Adipocyte (in vitro differentiated cells): ENCODE measurements around the gene HACD3.

Experiments
- DNase-seq: peaks from one replicate; pipeline ENCODE4 v3.0.0-alpha.2; 2015; ENCODE audit warnings: low read depth
- H3K27me3 ChIP-seq: replicated peaks from 2 replicates; pipeline ENCODE4 v1.7.0; 2013; ENCODE audit warnings: mild to moderate bottlenecking, low read length, moderate library complexity; ENCODE audit not compliant: control insufficient read depth, insufficient read depth
- H3K36me3 ChIP-seq: 2 replicates; pipeline ENCODE4 v1.7.0; 2013; ENCODE audit warnings: low read length, mild to moderate bottlenecking, moderate library complexity; ENCODE audit not compliant: control insufficient read depth, insufficient read depth, severe bottlenecking
- H3K4me1 ChIP-seq: 2 replicates; pipeline ENCODE4 v1.7.0; 2013; ENCODE audit warnings: mild to moderate bottlenecking, low read length, moderate library complexity; ENCODE audit not compliant: control insufficient read depth, insufficient read depth
- H3K4me3 ChIP-seq: 2 replicates; pipeline ENCODE4 v1.7.0; 2013; ENCODE audit warnings: mild to moderate bottlenecking, low read length, moderate library complexity
- H3K9ac ChIP-seq: 2 replicates; pipeline ENCODE4 v1.7.0; 2013; ENCODE audit warnings: mild to moderate bottlenecking, low read length, moderate library complexity
- H3K9me3 ChIP-seq: 2 replicates; pipeline ENCODE4 v1.7.0; 2013; ENCODE audit warnings: mild to moderate bottlenecking, low read length, moderate library complexity; ENCODE audit not compliant: control insufficient read depth

The HACD3 gene

DNA sequence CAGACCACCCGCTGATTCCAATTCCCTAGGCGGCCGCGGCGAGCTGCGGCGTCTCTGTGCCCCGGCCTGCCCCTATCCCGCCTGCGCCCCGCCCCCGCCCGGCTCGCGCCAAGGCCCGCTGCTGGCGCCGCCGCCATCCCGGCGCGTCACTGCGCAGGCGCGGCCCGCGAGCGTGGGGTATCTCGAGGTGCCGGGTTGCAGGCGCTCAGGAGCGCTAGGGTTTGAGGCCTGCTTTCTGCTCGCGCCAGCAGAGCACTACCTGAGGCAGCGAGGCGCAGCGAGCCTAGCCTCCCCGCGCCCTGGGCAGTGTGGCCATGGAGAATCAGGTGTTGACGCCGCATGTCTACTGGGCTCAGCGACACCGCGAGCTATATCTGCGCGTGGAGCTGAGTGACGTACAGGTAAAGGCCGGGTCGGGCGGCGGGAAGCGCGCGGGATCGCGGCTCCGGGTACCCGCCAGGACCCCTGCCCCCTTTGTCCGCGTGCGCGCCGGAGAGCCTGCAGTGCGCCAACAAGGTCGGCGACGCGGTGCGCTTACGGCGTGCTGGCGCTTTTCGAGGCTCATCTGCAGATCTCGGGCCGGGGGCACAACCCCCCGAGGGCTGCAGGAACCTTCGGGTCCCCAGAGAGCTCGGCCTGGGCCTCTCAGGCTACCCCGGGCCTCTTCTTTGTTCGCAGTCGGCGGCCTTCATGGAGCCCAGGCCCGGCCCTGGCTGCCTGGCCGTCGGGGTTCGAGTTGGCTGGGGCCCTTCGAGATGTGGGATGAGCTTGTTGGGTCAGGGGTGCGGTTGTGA is at the start of gene HACD3:
Gene HACD3, plus strand, starts transcription at position 146 of the 794 bp plus-strand sequence. Its CDS starts 169 bp downstream, at position 315.
- Histone ChIP-seq H3K27me3 (no peaks in the 10 kb centered on the region), H3K4me1 (peaks cover 15% of the 10 kb centered on the region), H3K9ac (peak within 1 kb of the TSS; percentile 90), H3K36me3 (no peaks in the 10 kb centered on the region), H3K4me3 (peak within 1 kb of the TSS; percentile 93), H3K9me3 (no peaks in the 10 kb centered on the region)
- DNase-seq, result peak; percentile 93

GRCh38 chr15:65484876-65485275 is 45.4 kb upstream of the HACD3 start:
- Histone ChIP-seq H3K27me3 (no peaks in the 10 kb centered on the region), H3K4me3 (no peak overlapping the region), H3K36me3 (peaks cover 77% of the 10 kb centered on the region), H3K9me3 (no peaks in the 10 kb centered on the region), H3K4me1 (no peaks in the 10 kb centered on the region), H3K9ac (no peak overlapping the region)
- DNase-seq, result no peak

GRCh38 chr15:65494076-65494475 is 36.2 kb upstream of the HACD3 start:
- H3K4me3 ChIP-seq, result no peak overlapping the region
- H3K4me1 ChIP-seq, result peaks cover 2% of the 10 kb centered on the region
- no peak for DNase-seq
- peaks cover 60% of the 10 kb centered on the region for H3K36me3 ChIP-seq
- no peaks in the 10 kb centered on the region for H3K27me3 ChIP-seq
- no peaks in the 10 kb centered on the region for H3K9me3 ChIP-seq
- H3K9ac ChIP-seq, result no peak overlapping the region

DNA sequence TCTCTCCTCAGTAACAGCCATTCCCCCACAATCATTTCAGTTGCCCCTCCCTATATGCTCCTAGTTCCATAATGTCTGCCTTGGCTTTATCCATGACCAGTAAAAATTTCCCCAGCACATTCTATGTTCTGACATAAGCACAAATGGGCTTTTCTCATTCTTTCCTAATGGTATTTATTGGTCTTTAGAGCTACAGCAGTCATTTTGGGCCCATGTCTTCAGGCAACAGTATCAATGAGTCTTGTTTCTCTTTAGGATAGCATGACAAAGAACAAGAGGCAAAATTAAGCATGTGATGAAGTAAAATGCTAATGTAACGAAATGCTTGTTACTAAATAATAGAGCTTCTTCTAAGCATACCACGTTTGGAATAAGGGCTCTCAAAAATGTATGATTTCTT is 20.9 kb upstream of the HACD3 start:
- DNase-seq, result no peak
- no peaks in the 10 kb centered on the region for H3K27me3 ChIP-seq
- H3K4me3 ChIP-seq, result no peak overlapping the region
- no peaks in the 10 kb centered on the region for H3K9me3 ChIP-seq
- no peak overlapping the region for H3K9ac ChIP-seq
- H3K36me3 ChIP-seq, result peaks cover 55% of the 10 kb centered on the region
- peaks cover 25% of the 10 kb centered on the region for H3K4me1 ChIP-seq

- no peaks in the 10 kb centered on the region for H3K27me3 ChIP-seq
- H3K4me1 ChIP-seq, result peaks cover 39% of the 10 kb centered on the region
- peak overlapping the region; percentile 41 for H3K9ac ChIP-seq
- H3K9me3 ChIP-seq, result no peaks in the 10 kb centered on the region
- no peak for DNase-seq
- H3K4me3 ChIP-seq, result peak overlapping the region; percentile 72
- H3K36me3 ChIP-seq, result peaks cover 41% of the 10 kb centered on the region
Measured at GRCh38 chr15:65512189-65512588, 18.1 kb upstream of the HACD3 start.

- H3K9ac ChIP-seq, result peak overlapping the region; percentile 63
- peaks cover 38% of the 10 kb centered on the region for H3K36me3 ChIP-seq
- peaks cover 39% of the 10 kb centered on the region for H3K4me1 ChIP-seq
- H3K27me3 ChIP-seq, result no peaks in the 10 kb centered on the region
- no peak for DNase-seq
- peak overlapping the region; percentile 72 for H3K4me3 ChIP-seq
- no peaks in the 10 kb centered on the region for H3K9me3 ChIP-seq
Measured at GRCh38 chr15:65512807-65513416, 17.4 kb upstream of the HACD3 start.

DNA sequence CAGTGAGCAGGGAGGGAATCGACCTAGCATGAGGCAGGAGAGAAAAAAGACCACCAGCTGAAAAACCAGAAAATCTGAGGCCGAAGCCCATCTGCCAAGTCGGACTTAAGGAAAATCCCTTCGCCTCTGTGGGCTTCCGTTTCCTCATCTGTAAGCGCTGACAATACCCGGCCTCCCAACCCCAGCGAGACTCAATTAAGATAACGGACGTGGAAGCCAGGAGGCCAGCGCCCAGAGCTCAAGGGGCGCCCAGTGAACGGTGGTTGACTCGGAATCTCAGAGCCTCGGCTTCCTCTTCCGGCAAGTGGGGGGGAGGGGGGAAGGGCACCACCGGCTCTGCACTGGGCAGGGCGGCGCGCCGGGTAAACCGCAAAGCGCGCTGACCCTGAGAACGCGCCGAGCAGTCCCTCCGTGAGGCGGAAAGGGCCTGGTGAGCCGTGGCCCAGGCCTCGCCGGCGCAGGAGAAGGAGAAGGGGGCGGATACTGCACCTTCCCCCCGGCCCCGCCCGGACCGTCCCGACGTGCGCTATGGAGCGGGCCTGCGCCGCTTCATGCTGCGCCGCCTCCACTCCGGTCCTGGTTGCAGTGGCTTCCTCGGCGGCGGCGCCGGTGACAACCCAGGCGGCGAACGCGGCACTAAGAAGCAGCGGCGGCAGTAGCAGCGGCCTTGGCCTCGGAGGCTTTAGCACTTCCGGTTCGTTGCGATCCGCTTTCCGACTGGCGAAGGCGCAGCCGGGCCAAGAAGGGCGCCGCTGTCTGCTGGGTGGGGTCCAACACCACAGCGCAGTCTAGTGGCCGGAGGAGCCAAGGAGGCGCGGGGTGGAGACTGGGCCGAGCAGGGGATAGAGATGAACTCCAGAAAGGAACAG is 13.0 kb upstream of the HACD3 start, which contains the start of gene DPP8:
Gene DPP8, minus strand, starts transcription at position 693 of the 869 bp plus-strand sequence. CDS start 5,136 bp downstream, outside the sequence.
- peak; percentile 97 for DNase-seq
- Histone ChIP-seq H3K36me3 (peaks cover 6% of the 10 kb centered on the region), H3K9me3 (no peaks in the 10 kb centered on the region), H3K4me3 (peak within 1 kb of the TSS; percentile 96), H3K4me1 (peaks cover 28% of the 10 kb centered on the region), H3K27me3 (no peaks in the 10 kb centered on the region), H3K9ac (peak within 1 kb of the TSS; percentile 95)

GRCh38 chr15:65517866-65518207 is 12.4 kb upstream of the HACD3 start:
- H3K4me1 ChIP-seq, result peaks cover 23% of the 10 kb centered on the region
- H3K9me3 ChIP-seq, result no peaks in the 10 kb centered on the region
- peaks cover 6% of the 10 kb centered on the region for H3K36me3 ChIP-seq
- H3K4me3 ChIP-seq, result peak overlapping the region; percentile 96
- DNase-seq, result no peak
- H3K27me3 ChIP-seq, result no peaks in the 10 kb centered on the region
- peak overlapping the region; percentile 95 for H3K9ac ChIP-seq

DNA sequence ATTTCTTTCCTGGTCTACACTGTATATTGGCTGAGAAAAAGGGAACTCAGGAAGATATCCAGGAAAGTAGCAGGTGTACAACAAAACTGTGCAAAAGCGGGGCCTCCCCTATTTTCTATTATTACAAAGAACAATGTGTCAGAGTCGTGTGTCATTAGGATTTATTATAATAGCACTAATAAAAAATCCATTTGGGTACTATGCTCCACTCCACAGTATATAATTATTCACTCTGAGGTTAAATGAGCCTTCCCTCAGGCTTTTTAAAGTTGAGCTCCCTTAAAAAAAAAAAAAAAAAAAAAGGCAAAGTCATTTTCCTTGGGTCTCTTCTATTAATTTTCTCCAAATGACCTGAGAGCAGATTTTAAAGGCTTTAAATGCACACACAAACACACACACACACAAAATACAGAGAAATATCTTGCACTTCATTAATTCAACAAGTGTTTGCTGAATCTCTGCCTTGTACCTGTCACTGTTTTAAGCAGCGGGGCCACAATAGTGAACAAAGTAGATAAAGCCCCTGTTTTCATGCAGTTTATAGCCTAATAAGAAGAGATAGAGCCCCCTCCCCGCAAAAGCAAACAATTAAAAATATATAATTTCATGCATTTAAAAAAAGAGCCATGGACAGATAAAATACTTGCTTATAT is 11.5 kb upstream of the HACD3 start:
- Histone ChIP-seq H3K27me3 (no peaks in the 10 kb centered on the region), H3K36me3 (peaks cover 6% of the 10 kb centered on the region), H3K4me3 (no peak overlapping the region), H3K4me1 (peaks cover 14% of the 10 kb centered on the region), H3K9me3 (no peaks in the 10 kb centered on the region), H3K9ac (no peak overlapping the region)
- DNase-seq, result no peak

GRCh38 chr15:65521350-65521749 is 8.9 kb upstream of the HACD3 start:
- Histone ChIP-seq H3K27me3 (no peaks in the 10 kb centered on the region), H3K9me3 (no peaks in the 10 kb centered on the region), H3K4me3 (no peak overlapping the region), H3K9ac (no peak overlapping the region), H3K36me3 (no peaks in the 10 kb centered on the region), H3K4me1 (peaks cover 5% of the 10 kb centered on the region)
- no peak for DNase-seq
